Endothelial cell of umbilical vein (primary cell): Measurements from ENCODE around the gene COPS3. TPM values are rescaled to one million over a fixed set of nuclear protein-coding genes. Genes with fewer than 3 reads are reported as not detected.

ENCODE experiments used
- BruUV-seq: library from RNA; stranded (reverse); fragments of 400-500 nt; replicated peaks from 2 replicates; lab custom pipeline; 2021; lab: Mats Ljungman, UMichigan
- CTCF ChIA-PET: fragments of 300-600, 350-600 bp; sonication (Branson Sonifier 250); formaldehyde crosslinking; loops from one replicate; lab custom pipeline; 2021; ENCODE audit warnings: antibody characterized with exemption, inconsistent platforms; lab: Charles Lee
- POLR2A ChIA-PET: fragments of 300-600, 350-600 bp; sonication (Branson Sonifier 250); formaldehyde crosslinking; loops from one replicate; lab custom pipeline; 2021; ENCODE audit warnings: antibody characterized with exemption, inconsistent platforms; lab: Charles Lee
- DNase-seq: peaks from one replicate; pipeline ENCODE4 v3.0.0-alpha.2; 2011; ENCODE audit warnings: low read depth, low spot score
- FAIRE-seq: peaks from 2 replicates; lab custom pipeline; 2011; peaks lifted over from hg19 to GRCh38; lab: Jason Lieb, UNC
- H2AFZ ChIP-seq: 2 replicates; pipeline ENCODE4 v1.6.0; 2012; ENCODE audit warnings: low read depth, low read length, control low read depth, inconsistent platforms
- H3K27ac ChIP-seq: 2 replicates; pipeline ENCODE4 v1.5.1; 2011; ENCODE audit warnings: low read depth, mild to moderate bottlenecking, control low read depth, low read length, moderate library complexity; ENCODE audit not compliant: insufficient read depth
- H3K27me3 ChIP-seq, 2 experiments: 2 replicates each; pipeline versions ENCODE4 v1.6.0 to v1.6.1; 2011; ENCODE audit warnings: low read length in 2 of 2, mixed read lengths in 1 of 2; ENCODE audit not compliant: control insufficient read depth in 2 of 2, insufficient read depth in 2 of 2
- H3K36me3 ChIP-seq, 2 experiments: 2 replicates in 1 of 2; 3 replicates in 1 of 2; pipeline ENCODE4 v1.5.1; 2011; ENCODE audit warnings: low read length in 2 of 2, mild to moderate bottlenecking in 1 of 2, moderate library complexity in 1 of 2; ENCODE audit not compliant: control insufficient read depth in 2 of 2, insufficient read depth in 2 of 2; ENCODE audit errors: extremely low read depth in 1 of 2
- H3K4me1 ChIP-seq: 3 replicates; pipeline ENCODE4 v1.5.1; 2011; ENCODE audit warnings: mild to moderate bottlenecking, low read length; ENCODE audit not compliant: control insufficient read depth, insufficient read depth; ENCODE audit errors: extremely low read depth
- H3K4me2 ChIP-seq: 2 replicates; pipeline ENCODE4 v1.6.1; 2011; ENCODE audit warnings: low read length, control low read depth, mixed read lengths; ENCODE audit not compliant: insufficient read depth
- H3K4me3 ChIP-seq, 3 experiments: fragments of 200-600 bp in 1 of 3; sonication (generic), shearing (Covaris generic) in 1 of 3; replicated peaks in 1 of 3; 2 replicates each; pipeline ENCODE4 v1.5.1; 2011 to 2016; ENCODE audit warnings: control low read depth in 3 of 3, low read length in 3 of 3, mild to moderate bottlenecking in 2 of 3, inconsistent platforms in 1 of 3, low read depth in 1 of 3, moderate library complexity in 1 of 3; ENCODE audit not compliant: insufficient read depth in 1 of 3
- H3K79me2 ChIP-seq: 2 replicates; pipeline ENCODE4 v1.6.0; 2012; ENCODE audit warnings: low read length, inconsistent platforms; ENCODE audit not compliant: control insufficient read depth, insufficient read depth
- H3K9ac ChIP-seq: replicated peaks from 2 replicates; pipeline ENCODE3; 2011; ENCODE audit warnings: low read length, control low read depth; ENCODE audit not compliant: insufficient read depth; ENCODE audit errors: extremely low read depth
- H3K9me1 ChIP-seq: replicated peaks from 3 replicates; pipeline ENCODE4 v1.6.0; 2011; ENCODE audit warnings: mild to moderate bottlenecking, low read length; ENCODE audit not compliant: control insufficient read depth, insufficient read depth; ENCODE audit errors: extremely low read depth
- H3K9me3 ChIP-seq: replicated peaks from 2 replicates; pipeline ENCODE4 v1.5.1; 2012; ENCODE audit warnings: low read length, inconsistent platforms; ENCODE audit not compliant: control insufficient read depth, insufficient read depth
- H4K20me1 ChIP-seq: replicated peaks from 2 replicates; pipeline ENCODE3; 2011; ENCODE audit warnings: mild to moderate bottlenecking, low read length; ENCODE audit not compliant: control insufficient read depth, insufficient read depth; ENCODE audit errors: extremely low read depth
- EZH2 ChIP-seq: IDR thresholded peaks from 2 replicates; pipeline ENCODE4 v1.6.1; 2012; ENCODE audit warnings: borderline replicate concordance, low read depth, mild to moderate bottlenecking, moderate library complexity, low read length, inconsistent platforms; ENCODE audit not compliant: severe bottlenecking
- FOS ChIP-seq: IDR thresholded peaks from 2 replicates; pipeline ENCODE4 v1.6.1; 2011; ENCODE audit warnings: mild to moderate bottlenecking, low read length, moderate library complexity, borderline replicate concordance; ENCODE audit not compliant: insufficient read depth
- GATA2 ChIP-seq: IDR thresholded peaks from 2 replicates; pipeline ENCODE4 v1.7.0; 2011; ENCODE audit warnings: low read depth, mild to moderate bottlenecking, moderate library complexity, mixed read lengths, low read length; ENCODE audit not compliant: insufficient read length, insufficient read depth
- JUN ChIP-seq: IDR thresholded peaks from 2 replicates; pipeline ENCODE4 v1.6.1; 2011; ENCODE audit warnings: borderline replicate concordance, low read depth; ENCODE audit not compliant: insufficient read length, insufficient read depth
- MYC ChIP-seq: IDR thresholded peaks from one replicate; pipeline ENCODE4 v1.6.1; 2011; ENCODE audit warnings: mild to moderate bottlenecking, low read depth, low read length
- POLR2A ChIP-seq: IDR thresholded peaks from 2 replicates; pipeline ENCODE4 v1.6.1; 2012; ENCODE audit warnings: low read depth, mild to moderate bottlenecking, control low read depth, low read length
- POLR2AphosphoS5 ChIP-seq: IDR thresholded peaks from 2 replicates; pipeline ENCODE4 v1.6.1; 2012; ENCODE audit warnings: low read depth, mild to moderate bottlenecking, control low read depth, low read length, moderate library complexity; ENCODE audit not compliant: insufficient read depth
- dilution Hi-C: fragments of 300-500 bp; cut with MboI; formaldehyde crosslinking; loops from one replicate; pipeline ENCODE4 v1.15.0; 2019; ENCODE audit warnings: low sequenced_read_pairs; ENCODE audit not compliant: extremely low pct_ligation_motif_present
- intact Hi-C: fragments of 100-400 bp; cut with micrococcal nuclease; formaldehyde crosslinking; loops from one replicate; pipeline ENCODE4 v1.10.0; 2022
- polyA plus RNA-seq, 4 experiments: library from polyadenylated mRNA; depleted of rRNA in 3 of 4; stranded (reverse) in 3 of 4; unstranded in 1 of 4; fragments of >200 nt; gene quantifications; 2 replicates each; pipeline versions ENCODE4 v1.2.1 to v1.2.3, GENCODE V29; 2011 to 2012; ENCODE audit warnings: missing spikeins in 1 of 4
- total RNA-seq: library from RNA; stranded (reverse); gene quantifications from 2 replicates; pipeline ENCODE4 v1.2.3, GENCODE V29; 2021
- TF ChIP-seq, protein P1 (sequence below): IDR thresholded peaks from 2 replicates; pipeline ENCODE4 v1.6.1; 2011; ENCODE audit not compliant: insufficient read depth, insufficient read length
- TF ChIP-seq, protein P2 (sequence below), 2 donors: IDR thresholded peaks; 1 replicate in 1 of 2; 2 replicates in 1 of 2; pipeline ENCODE4 v1.5.1; 2011; ENCODE audit warnings: low read length in 2 of 2, mild to moderate bottlenecking in 2 of 2, moderate library complexity in 2 of 2, control low read depth in 1 of 2, inconsistent platforms in 1 of 2, low read depth in 1 of 2; ENCODE audit not compliant: insufficient read depth in 1 of 2; ENCODE audit errors: extremely low read depth in 1 of 2

Gene COPS3
- total and polyA plus RNA-seq, 2 donors (not counting 3 experiments of a cell fraction or from before 2014, with no cell fraction given) = 54.8 to 80.9 TPM

- H3K27me3 ChIP-seq = no peaks in the 10 kb centered on the region
- no TSS peak for BruUV-seq
- no peak overlapping the region for H3K4me3 ChIP-seq
- ChIA-PET POLR2A (no interaction called here), CTCF (interaction anchor here (1.7 kb wide), 1 partner anchor 74 kb away, joined by 3 read pairs; no protein-coding TSS in a partner anchor)
- peaks cover 17 to 64% of the 10 kb centered on the region in 2 experiments for H3K36me3 ChIP-seq
- no peaks in the 10 kb centered on the region for H3K9me3 ChIP-seq
- dilution Hi-C loops (no loop called here), intact Hi-C loops (no loop called here)
- no peaks in the 10 kb centered on the region for H4K20me1 ChIP-seq
- no peaks in the 10 kb centered on the region for H3K9me1 ChIP-seq
- H2AFZ ChIP-seq = no peak overlapping the region
- no peak overlapping the region for H3K27ac ChIP-seq
- H3K9ac ChIP-seq = no peak overlapping the region
- no peaks in the 10 kb centered on the region for H3K79me2 ChIP-seq
- no peaks in the 10 kb centered on the region for H3K4me1 ChIP-seq
- H3K4me2 ChIP-seq = no peak overlapping the region
- DNase-seq = no peak
- TF ChIP-seq GATA2 (no peak), POLR2A (no peak), POLR2AphosphoS5 (no peak), MYC (no peak), FOS (no peak), JUN (no peak), EZH2 (no peak)
- TF ChIP-seq, protein P1, sequence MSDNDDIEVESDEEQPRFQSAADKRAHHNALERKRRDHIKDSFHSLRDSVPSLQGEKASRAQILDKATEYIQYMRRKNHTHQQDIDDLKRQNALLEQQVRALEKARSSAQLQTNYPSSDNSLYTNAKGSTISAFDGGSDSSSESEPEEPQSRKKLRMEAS = no peak
- TF ChIP-seq, protein P2, sequence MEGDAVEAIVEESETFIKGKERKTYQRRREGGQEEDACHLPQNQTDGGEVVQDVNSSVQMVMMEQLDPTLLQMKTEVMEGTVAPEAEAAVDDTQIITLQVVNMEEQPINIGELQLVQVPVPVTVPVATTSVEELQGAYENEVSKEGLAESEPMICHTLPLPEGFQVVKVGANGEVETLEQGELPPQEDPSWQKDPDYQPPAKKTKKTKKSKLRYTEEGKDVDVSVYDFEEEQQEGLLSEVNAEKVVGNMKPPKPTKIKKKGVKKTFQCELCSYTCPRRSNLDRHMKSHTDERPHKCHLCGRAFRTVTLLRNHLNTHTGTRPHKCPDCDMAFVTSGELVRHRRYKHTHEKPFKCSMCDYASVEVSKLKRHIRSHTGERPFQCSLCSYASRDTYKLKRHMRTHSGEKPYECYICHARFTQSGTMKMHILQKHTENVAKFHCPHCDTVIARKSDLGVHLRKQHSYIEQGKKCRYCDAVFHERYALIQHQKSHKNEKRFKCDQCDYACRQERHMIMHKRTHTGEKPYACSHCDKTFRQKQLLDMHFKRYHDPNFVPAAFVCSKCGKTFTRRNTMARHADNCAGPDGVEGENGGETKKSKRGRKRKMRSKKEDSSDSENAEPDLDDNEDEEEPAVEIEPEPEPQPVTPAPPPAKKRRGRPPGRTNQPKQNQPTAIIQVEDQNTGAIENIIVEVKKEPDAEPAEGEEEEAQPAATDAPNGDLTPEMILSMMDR (IDR thresholded peaks at IDR 0.05; ENCODE audit: extremely low read depth in 1 of 2, insufficient read depth in 1 of 2, low read depth in 1 of 2, low read length in 2 of 2) = no peak
- FAIRE-seq = no peak
Measured at GRCh38 chr17:17215575-17215974, 65.5 kb downstream of the COPS3 start.
